ENCODE results near the gene S100A2.

S100A2 gene

DNA sequence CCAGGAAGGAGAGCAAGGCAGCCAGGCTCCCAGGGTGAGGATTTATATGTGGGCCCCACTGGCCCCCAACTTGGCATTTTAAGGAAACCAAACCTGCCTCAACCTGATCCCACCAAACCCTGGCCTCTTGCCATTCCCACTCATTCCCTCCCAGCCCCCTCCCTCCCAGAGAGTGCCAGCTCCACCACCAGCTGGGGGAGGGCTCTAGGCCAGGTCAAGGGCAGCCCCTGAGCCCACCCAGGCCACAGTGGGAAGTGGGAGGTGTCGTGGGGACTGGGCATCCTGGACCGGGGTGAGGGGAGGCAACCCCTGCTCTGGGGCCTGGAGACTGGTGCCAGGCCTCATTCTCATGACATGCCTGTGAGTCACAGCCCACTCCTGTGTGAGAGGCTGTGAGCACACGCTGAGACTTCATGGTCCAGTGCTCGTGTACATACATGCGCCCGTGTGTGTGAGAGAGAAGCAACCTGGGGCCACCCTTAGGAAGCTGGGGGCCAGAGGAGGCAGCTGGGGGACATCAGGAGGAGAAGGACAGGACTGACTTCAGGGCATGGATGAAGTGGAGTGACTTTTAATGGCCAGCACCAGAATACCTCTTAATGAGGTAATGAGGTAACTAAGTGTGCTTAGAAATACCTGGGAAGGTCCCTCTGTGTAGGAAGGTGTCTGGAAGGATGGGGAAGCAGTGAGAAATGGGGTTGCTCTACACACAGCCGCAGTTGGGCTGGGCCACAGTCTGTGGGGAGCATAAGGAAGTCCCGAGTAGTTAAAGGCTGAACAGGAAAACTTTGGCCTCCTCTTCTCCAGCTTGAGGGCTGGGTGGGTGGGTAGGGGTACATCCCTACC lies at the start of gene S100A2:
TSS of gene S100A2 (minus strand) at position 316 of the 846 bp plus-strand sequence. CDS start 1,967 bp downstream, outside the sequence.
- peak; percentile 57 for DNase-seq

DNA sequence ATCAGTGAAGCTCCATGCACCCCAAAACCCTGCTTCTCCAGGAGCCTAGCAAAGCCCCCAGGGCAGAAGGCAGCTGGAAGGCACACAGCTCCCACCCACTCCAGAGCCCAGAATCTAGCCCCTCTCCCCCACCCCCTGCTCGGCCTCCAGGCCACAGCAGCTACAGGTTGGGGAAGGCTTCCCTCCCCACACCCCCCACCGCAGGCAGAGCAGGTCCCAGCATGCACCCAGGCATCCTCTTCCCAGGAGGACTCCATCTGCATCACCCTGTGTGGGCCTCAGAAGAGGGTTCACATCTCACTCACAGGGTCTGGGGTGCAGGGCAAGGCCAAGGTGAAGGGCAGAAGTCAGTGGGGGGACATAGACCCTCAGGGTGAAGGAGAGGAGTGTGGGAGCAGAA lies 49.8 kb upstream of the S100A2 start:
- no peak for DNase-seq

DNA sequence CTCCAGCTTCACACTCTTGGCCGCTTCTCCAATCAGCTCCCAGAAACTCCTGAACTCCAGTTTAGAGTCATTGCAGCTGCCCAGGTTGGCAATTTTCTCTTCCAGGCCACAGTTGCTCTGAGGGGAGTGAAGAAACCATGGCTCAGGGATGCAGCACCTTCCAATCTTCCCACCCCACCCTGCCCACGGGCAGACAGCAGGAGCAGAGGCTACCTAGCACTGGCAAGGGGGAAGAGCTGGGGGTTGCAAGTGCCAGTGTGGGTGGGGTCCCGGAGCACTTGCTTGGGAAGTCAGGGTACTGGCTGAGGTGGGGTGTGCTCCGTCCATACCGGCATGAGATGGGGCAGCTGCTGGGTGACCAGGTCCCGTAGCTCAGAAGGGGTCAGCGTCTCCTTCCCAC lies 49.3 kb upstream of the S100A2 start:
- no peak for DNase-seq

DNA sequence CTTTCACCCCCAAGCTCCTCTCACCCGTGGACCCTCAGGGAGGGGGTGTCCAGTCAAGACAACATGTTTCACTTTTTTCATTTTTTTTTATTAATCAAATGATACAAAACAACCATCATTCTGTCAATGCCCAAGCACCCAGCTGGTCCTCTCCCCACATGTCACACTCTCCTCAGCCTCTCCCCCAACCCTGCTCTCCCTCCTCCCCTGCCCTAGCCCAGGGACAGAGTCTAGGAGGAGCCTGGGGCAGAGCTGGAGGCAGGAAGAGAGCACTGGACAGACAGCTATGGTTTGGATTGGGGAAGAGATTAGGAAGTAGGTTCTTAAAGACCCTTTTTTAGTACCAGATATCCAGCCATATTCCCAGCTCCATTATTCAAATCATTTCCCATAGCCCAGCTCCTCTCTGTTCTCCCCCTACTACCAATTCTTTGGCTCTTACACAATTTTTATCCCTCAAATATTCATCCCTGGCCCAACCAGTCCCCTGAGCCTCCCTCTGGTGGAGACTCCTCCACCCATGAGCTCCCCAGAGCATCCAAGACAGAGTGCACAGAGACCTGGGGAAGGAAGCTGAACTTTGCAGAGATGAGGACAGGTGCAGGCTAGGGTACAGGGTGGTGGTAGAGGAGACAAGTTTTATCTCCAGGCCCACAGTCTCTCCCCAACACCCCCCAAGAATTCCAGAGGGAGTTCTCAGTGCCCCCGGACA lies 48.7 kb upstream of the S100A2 start:
- no peak for DNase-seq

DNA sequence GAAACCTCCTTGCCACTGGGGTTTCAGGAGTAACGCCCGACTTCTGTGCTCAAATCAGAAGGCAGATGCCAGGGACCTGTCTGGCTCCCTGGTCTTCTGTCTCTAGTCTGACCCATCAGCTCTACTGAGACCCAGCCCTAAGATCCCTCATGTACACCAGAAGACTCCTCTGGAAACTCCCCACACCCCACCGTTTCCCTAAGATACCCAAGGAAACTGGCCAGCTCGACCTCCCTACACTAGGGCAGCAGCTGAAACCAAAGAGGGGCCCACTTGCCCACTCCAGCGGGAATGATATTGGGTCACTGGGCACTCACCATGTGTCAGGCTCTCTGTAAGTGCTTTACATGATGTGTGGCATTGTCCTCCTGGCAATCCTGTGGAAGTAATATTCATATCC lies 47.8 kb upstream of the S100A2 start:
- no peak for DNase-seq

DNA sequence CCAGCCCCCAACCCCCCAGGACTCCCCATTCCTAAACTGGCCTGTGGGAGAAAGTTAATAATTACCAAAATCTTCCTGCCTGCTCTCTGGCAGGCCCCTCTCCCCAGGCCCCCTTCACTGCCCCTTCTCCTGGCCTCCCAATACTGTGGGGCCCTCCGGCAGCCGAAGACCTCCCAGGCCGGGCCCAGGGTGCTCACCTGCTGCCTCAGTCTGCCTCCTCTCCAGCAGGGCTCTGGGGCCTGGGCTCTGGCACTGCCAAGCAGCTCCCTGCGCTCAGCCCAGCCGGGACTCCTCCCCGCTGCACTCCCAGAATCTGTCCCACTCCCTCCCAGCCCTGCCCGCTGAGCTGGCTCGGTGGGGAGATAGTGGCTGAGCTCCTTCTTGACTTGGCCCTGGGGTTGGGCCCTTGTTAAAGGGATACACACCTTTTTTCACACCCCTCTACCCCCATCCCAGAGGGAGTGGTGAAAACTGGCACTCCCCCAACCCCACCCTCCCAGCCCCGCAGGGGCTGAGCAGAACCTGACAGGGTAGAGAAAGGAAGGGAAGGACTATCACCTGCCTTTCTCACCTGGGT lies 47.2 kb upstream of the S100A2 start, which contains the start of gene S100A16:
TSS of gene S100A16 (minus strand) at position 383 of the 577 bp plus-strand sequence. CDS start 4,986 bp downstream, outside the sequence.
- no peak for DNase-seq

DNA sequence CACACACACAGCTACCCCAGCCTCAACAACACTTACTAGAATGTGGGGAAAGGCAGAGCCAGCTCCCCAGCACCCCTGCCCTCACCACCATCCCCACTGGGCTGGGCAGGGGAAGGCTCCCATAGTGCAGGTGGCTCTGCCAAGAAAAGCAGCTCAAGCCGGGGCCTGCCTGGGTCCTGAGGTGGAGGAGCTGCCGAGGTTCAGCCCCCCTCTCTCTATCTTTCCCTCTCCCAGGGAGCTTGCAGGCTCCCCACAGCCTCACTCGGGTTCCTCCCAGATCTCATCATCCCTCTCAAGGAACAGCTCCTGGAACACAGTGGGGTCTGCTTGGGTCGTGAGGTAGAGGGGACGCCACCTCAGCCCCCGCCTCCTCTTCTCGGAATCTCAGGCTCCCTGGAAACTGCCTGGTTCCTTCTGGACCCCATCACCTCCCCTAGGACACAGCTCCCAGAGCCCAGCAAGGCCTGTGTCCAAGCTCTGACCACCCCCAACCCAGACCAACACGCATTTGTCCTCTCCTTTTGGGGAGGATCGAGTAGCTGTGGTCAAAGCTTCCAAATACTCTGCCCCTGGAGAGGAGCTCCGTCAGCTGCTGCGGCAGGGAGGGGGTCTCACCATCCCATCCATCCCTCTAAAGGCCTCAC lies 46.6 kb upstream of the S100A2 start:
- no peak for DNase-seq

DNA sequence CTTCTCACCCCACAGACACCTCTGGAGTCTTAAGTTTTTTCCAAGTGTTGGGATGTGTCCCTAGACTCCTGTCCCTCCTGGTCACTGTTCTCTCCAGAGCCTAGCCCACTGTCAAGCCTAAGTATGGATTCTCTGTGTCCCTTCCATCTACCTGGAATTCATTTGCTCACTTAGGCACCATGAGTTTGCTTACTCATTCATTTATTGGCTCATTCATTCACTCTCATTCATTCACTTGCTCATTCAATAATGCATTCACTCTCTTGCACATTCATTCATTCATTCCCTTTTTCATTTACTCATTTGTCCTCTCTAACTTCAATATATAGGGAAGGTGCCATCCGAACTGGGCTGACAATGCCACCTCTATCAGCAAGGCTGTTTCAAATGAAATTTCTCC lies 45.7 kb upstream of the S100A2 start:
- DNase-seq: no peak

DNA sequence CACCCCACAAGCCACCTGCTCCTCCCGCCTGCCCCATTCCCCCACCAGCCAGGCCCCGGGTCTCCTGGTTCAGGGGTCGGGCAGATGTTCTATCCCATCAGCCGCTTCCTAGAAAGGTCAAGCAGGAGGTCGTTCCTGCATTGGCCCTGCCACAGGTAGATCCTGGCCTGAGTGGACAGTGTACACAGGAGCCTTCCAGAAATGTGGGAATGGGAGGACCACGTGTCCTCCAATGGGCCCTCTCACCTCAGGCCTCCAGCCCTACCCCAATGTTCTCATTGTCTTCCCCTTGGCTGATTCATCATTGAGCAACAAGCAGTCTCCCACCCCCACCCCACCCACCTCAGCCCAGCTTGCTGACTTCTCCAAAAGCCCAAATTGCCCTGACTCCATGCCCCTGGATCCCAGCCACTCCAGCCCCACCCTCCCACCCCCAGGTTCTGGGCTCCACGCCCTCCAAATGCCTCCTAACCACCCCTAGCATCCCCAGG lies 45.2 kb upstream of the S100A2 start:
- no peak for DNase-seq

DNA sequence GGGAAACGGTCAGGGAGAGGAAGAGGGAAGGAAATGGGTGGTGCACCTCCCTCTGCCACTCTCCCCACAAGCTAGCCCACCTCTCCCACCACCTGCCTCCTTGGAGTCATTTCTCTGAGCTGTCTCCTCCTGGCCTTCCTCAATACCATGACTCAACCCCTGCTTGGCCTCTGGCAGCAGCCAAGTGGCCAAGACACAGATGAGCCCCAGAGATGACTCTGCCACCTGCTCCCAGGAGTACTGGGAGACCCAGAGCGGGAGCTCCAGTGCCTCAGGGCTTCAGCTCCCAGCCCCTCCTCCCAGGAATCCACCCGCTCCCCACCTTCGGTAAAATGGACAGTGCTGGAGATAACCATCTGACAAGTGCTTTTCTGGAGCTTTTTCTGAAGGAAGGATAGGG lies 44.7 kb upstream of the S100A2 start:
- no peak for DNase-seq

DNA sequence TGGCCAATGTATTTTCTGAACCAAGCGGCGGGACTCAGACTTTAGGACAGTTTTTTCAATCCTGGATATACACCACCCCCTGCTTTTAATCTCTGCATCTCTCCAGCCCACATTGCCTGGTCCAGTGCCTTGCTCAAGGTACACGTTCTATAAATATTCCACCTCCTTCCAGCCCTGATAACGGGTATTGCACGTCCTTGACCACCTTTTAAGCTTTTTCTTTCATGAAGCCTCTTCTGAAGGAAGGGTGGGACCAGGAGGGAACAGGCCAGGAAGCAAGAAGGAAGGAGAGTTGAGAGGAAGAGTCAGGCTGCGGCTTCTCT lies 43.9 kb upstream of the S100A2 start:
- DNase-seq: no peak

DNA sequence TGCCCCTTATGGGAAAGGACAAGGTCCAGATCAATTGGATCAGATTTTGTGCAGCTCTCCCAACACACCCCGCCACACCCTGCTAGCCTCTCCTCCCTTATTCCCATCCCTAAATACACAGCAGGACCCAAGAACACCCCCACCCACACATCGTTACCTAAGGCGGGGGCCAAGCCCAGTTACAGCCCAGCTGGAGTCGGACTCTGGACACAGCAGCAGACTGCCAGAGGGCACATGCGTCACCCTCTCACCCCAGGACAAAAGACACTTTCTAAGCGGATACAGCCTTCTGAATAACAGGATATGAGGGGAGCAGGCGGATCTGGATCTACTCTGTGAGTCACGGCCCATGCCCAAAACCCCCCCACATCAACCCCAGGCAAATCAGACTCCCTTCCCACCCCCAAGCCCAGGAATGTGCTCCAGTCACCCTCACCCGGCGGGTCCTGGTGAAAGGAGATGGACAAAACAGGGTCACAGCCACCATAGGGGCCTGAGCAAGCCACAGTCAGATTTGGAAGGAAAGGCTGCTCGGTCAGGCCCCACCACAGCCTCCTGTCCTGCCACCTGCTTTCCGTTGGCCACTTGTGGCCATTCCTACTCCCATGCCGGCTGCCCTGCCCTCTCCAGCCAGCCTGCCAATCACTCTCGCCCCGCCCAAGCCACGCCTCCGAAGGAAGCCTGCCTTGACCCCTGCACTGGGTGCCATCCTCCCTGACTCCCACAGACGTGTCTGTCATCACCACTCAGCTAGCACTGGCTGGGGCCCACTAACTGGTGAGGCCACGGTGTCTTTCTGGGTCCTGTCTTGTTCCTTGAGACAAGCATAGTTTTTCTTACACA lies 43.3 kb upstream of the S100A2 start:
- DNase-seq: no peak

DNA sequence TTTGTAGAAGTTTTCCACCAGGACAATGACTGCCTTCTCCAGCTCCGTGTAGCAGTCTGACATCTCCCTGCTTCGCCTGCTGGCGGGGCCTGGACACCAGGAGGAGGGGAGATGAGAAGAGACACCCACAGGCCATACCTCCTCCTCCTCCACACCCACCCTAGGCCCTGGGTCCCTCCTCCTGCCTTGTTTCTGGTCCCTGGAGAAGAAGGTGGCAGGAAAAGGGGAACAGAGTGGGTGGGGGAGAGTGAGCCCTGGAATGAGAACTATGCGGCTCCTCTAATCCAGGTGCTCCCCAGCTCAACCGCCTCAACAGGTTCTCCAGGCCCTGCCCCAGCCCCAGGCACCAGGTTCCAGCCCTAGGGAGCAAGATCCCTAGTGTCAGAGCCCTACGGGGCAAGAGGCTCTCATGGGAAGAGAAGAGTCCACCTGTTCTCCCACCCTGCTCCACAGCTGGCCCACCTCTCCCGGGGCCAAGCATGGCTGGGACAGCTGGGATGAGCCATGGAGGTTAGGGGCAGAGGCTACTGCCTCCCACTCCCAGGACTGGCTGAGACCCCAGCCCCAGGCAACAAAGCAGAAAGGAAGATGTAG lies 42.5 kb upstream of the S100A2 start:
- no peak for DNase-seq

DNA sequence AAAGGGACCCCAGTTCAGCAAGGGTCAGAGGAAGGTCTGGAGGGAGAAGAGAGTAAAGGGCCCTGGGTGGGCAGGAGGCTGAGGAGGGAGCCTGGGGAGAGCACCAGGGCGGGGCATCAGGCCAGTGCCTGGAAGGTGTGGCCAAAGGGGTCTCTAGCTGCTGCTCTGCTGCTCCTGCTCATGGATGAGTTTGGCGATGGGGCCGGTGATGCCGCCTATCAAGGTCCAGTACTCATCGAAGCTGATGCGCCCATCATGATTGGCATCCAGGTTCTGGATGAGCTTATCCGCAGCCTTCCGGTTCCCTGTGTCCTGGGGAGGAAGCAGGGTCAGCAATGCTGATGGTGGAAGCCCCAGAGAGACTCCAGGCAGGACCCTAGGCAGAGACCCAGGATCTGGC lies 41.7 kb upstream of the S100A2 start:
- no peak for DNase-seq

DNA sequence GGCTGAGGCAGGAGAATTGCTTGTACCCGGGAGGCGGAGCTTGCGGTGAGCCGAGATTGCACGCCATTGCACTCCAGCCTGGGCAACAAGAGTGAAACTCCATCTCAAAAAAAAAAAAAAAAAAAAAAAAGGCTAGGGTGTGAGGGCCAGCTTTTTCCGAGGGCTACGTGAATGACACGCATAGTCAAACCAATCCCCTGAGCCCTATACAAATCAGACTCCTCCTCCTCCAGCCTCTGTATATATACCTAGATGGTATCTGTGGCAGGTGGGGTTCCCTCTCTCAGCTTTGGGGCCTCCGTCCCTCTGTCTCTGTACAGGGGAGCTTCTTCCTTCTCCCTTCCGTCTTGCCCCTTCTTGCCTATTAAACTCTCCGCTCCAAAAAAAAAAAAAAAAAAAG lies 40.5 kb upstream of the S100A2 start:
- no peak for DNase-seq

DNA sequence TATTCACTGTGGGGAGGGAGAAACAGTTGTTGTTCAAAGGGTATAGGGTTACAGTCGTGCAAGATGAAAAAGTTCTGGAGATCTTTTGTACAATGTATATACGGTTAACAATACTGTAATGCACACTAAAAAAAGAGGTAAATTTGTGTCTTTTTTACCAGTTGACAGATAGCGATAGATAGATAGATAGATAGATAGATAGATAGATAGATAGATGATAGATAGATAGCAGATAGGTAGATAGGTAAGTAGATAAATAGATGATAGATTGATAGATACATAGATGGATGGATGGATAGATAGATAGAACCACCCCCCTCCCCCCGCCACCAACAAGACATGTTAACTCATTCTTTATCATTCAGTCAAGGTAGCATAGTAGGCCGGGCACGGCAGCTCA lies 37.1 kb upstream of the S100A2 start:
- no peak for DNase-seq

DNA sequence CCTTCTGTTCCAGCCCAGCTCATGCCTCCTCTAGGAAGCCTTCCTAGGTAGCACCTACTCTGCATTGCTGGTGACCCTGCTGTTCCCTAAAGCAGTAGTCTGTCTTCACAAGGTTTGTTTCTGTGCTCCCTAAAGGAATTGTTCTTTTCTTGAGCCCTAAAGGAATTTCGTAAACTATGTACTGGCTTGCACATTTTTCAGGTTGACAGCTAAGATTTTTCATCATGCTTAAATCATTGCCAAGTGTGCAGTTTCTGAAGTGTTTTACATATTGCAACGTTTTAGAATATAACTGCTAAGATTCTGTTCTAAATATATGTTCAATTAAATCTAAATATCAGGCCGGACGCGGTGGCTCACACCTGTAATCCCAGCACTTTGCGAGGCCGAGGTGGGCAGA lies 34.2 kb upstream of the S100A2 start:
- no peak for DNase-seq

DNA sequence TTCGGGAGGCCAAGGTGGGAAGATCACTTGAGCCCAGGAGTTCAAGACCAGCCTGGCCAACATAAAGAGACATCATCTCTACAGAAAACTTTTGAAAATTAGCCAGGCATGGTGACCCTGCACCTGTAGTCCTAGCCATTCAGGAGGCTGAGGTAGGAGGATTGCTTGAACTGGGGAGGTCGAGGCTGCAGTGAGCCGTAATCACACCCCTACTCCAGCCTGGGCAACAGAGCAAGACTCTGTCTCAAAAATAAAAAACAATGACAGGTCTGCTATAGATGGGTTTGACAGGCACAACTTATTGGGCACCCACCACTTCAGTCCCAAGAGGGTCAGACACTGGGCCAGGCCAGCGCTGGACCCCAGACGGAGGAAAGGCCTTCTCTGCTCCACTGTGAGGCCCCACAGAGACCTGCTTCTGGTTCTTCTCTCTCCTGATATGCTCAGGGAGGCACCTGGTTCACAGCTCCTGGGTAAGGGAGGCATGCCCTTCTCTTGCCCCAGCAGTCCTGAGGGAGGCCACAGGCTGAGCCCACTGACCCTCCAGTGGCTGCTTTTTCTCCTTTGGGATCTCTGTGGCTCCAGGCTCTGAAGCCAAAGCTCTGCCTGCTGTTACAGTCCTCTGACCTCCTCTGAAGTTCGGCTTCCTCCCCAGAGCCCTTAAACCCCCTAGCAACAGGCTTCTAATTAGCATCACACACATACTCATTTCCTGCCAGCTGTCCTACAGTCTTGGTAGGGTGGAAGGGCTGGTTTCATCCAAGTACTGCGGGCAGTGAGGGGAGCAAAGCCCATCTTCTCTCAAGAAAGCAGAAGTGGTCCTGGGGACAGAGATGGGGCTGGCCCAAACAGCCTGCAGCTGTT lies 32.9 kb upstream of the S100A2 start:
- DNase-seq: no peak

DNA sequence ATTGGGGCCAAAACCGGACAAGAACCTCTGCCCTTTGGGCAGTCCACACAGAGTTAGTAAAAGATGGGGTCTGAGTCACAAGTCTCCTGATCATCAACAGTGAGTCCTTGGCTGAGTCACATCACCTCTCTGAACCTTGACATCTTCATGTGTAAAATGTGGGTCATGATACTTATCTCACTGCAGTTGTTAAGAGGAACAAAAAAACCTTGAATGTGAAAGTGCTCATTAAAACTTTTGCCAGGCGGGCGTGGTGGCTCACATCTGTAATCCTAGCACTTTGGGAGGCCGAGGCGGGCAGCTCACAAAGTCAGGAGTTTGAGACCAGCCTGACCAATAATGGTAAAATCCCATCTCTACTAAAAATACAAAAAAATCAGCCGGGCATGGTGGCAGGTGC lies 31.6 kb upstream of the S100A2 start:
- no peak for DNase-seq

DNA sequence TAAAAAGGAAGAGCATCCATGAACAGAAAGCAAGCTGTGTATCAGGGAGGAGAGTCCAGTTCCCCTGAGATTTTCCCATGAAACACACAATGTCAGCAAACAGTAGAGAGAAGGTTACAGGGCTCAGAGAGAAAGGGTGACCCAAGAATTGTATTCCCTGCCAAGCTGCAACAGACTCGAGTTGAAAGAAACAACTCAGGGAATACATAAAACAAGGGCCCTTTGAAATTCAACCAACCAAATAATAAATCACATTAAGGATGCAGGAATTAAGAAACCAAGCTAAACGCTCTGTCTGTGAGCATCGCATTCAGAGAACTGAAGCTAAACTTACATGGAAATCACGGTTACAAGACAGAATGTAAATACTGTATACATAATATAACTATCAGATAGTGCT lies 27.1 kb upstream of the S100A2 start:
- DNase-seq: no peak

DNA sequence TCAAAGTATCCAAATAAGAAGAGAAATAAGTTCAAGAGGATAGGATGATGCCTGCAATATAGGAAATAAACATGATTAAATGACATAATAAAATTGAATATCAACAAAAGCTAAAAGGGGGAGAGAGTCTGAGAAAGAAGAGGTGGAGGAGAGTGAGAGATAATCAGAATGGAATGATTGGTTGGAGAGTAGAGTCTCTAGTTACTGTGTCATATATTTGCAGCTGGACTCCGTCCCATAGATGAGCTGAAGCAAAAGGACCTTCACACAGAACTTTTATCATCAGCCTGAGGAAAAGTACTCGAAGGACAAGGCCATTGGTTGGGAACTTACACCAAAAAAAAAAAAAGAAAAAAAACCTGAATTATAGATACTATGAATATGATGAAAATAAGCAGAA lies 22.8 kb upstream of the S100A2 start:
- DNase-seq: no peak
